Neural cell (in vitro differentiated cells): ENCODE results near the gene OXSR1.

Experiments
- EZH2 ChIP-seq: fragments of 200-600, 300-800 bp; shearing (Covaris generic), sonication (generic); IDR thresholded peaks from 2 replicates; pipeline ENCODE4 v1.6.1; 2014; ENCODE audit warnings: antibody characterized with exemption, low read length, borderline replicate concordance, mild to moderate bottlenecking; ENCODE audit not compliant: insufficient read depth, poor library complexity, severe bottlenecking
- POLR2AphosphoS5 ChIP-seq: IDR thresholded peaks from 2 replicates; pipeline ENCODE4 v1.6.1; 2012
- RAD21 ChIP-seq: fragments of 450-650 bp; conservative IDR thresholded peaks from 2 replicates; pipeline ENCODE4 v1.6.1; 2014; ENCODE audit warnings: antibody characterized with exemption, mild to moderate bottlenecking, moderate library complexity
- SMC3 ChIP-seq: fragments of 450-650 bp; conservative IDR thresholded peaks from 2 replicates; pipeline ENCODE4 v1.6.1; 2014; ENCODE audit warnings: antibody characterized with exemption, mild to moderate bottlenecking, moderate library complexity; ENCODE audit not compliant: poor library complexity
- TAF1 ChIP-seq: IDR thresholded peaks from 2 replicates; pipeline ENCODE4 v1.6.1; 2012; ENCODE audit warnings: low read depth
- TF ChIP-seq, protein P1 (sequence below): fragments of 450-650 bp; IDR thresholded peaks from 2 replicates; pipeline ENCODE4 v1.5.1; 2014; ENCODE audit warnings: antibody characterized with exemption, mild to moderate bottlenecking, moderate library complexity; ENCODE audit not compliant: poor library complexity, severe bottlenecking
- TF ChIP-seq, protein P2 (sequence below): IDR thresholded peaks from 2 replicates; pipeline ENCODE4 v1.6.1; 2012; ENCODE audit warnings: borderline replicate concordance

DNA sequence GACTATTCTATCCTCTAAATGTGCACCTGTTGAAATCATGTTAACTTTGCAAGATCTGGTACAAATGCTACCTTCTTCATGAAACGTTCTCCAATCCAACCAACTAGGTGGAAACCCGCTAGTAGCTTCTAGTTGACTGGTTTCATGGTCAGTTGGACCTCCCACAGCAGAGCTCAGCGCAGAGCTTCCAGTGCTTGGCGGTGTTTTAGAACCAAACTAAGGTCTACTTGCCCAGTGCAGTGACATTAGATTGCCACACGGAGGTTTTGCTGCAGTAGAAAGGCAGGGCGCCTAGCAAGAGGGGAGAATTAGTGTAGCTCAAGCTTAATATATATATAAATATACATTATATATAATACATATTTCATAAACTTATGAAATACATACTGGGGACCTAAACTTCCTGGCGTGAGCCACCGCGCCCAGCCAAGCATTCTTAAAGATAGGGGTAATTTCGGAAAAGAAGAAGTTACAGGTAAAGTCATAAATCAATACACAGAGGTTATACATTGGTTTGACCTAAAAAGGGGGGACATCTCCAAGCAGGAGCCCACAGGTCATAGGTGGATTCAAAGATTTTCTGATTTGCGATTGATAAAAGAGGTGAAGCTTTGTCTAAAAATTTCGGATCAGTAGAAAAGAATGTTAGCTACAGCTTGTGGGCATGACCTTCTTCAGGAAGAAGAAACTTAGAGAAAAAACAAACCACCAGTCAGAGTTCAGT lies 2.1 kb upstream of the OXSR1 start:
- no peak for TF ChIP-seq EZH2
- TF ChIP-seq POLR2AphosphoS5: no peak
- TF ChIP-seq, protein P1, sequence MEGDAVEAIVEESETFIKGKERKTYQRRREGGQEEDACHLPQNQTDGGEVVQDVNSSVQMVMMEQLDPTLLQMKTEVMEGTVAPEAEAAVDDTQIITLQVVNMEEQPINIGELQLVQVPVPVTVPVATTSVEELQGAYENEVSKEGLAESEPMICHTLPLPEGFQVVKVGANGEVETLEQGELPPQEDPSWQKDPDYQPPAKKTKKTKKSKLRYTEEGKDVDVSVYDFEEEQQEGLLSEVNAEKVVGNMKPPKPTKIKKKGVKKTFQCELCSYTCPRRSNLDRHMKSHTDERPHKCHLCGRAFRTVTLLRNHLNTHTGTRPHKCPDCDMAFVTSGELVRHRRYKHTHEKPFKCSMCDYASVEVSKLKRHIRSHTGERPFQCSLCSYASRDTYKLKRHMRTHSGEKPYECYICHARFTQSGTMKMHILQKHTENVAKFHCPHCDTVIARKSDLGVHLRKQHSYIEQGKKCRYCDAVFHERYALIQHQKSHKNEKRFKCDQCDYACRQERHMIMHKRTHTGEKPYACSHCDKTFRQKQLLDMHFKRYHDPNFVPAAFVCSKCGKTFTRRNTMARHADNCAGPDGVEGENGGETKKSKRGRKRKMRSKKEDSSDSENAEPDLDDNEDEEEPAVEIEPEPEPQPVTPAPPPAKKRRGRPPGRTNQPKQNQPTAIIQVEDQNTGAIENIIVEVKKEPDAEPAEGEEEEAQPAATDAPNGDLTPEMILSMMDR: no peak
- TF ChIP-seq TAF1: no peak
- TF ChIP-seq RAD21: no peak
- TF ChIP-seq, protein P2, sequence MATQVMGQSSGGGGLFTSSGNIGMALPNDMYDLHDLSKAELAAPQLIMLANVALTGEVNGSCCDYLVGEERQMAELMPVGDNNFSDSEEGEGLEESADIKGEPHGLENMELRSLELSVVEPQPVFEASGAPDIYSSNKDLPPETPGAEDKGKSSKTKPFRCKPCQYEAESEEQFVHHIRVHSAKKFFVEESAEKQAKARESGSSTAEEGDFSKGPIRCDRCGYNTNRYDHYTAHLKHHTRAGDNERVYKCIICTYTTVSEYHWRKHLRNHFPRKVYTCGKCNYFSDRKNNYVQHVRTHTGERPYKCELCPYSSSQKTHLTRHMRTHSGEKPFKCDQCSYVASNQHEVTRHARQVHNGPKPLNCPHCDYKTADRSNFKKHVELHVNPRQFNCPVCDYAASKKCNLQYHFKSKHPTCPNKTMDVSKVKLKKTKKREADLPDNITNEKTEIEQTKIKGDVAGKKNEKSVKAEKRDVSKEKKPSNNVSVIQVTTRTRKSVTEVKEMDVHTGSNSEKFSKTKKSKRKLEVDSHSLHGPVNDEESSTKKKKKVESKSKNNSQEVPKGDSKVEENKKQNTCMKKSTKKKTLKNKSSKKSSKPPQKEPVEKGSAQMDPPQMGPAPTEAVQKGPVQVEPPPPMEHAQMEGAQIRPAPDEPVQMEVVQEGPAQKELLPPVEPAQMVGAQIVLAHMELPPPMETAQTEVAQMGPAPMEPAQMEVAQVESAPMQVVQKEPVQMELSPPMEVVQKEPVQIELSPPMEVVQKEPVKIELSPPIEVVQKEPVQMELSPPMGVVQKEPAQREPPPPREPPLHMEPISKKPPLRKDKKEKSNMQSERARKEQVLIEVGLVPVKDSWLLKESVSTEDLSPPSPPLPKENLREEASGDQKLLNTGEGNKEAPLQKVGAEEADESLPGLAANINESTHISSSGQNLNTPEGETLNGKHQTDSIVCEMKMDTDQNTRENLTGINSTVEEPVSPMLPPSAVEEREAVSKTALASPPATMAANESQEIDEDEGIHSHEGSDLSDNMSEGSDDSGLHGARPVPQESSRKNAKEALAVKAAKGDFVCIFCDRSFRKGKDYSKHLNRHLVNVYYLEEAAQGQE: no peak
- no peak for TF ChIP-seq SMC3
